GM21576 (cell line): ENCODE results near the gene SLC22A16.
"Not testable (repeated sequence)": the region's sequence is repeated elsewhere in the genome, so short reads cannot be mapped to it uniquely, and the experiment has no call there.

Source experiments
- ATAC-seq: cut with Tn5 transposase; IDR thresholded peaks from one replicate; pipeline ENCODE4 v1.9.1; 2021; ENCODE audit warnings: mild to moderate bottlenecking, moderate library complexity; ENCODE audit not compliant: unreplicated experiment

Gene SLC22A16

DNA sequence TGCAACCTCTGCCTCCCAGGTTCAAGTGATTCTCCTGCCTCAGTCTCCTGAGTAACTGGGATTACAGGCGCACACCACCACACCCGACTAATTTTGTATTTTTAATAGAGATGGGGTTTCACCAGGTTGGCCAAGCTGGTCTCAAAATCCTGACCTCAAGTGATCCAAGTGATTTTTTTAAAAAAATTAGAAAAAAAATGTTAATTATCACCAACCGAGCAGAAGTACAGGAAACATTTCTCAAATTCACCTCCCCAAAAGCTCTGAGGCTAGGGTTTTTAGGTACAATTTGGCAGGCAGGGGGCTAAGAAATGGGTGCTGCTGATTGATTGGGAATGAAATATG is 14.9 kb upstream of the SLC22A16 start:
- ATAC-seq: no peak

- ATAC-seq: no peak
Observed at GRCh38 chr6:110490110-110490509, 13.7 kb upstream of the SLC22A16 start.

DNA sequence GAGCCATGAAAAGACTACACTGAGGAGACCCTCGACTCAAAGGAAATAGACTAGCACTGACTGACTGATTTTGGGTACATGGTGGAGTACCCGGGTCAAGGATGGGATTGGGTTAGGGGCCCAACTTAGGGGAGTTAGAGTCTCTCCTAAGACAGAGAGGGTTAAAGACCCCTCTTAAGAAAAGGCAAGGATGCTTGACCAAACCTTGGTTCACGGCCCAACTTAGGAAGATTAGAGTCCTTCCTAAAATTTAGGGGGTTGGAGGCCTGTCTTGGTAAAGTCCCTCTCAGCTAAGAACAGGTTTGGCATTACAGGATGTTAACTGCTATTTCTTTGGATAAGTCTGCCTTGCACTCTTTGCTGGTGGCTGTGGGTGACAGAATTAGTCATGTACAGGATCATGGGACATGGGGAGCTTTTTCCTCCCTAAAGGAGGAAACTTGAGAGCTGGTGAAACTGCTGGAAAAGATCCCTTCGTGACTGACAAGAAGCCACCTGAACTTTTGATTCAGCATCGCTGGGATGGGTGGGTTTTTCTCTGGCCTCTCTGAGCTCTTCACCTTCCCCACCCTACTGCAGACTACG is 12.3 kb upstream of the SLC22A16 start:
- no peak for ATAC-seq

DNA sequence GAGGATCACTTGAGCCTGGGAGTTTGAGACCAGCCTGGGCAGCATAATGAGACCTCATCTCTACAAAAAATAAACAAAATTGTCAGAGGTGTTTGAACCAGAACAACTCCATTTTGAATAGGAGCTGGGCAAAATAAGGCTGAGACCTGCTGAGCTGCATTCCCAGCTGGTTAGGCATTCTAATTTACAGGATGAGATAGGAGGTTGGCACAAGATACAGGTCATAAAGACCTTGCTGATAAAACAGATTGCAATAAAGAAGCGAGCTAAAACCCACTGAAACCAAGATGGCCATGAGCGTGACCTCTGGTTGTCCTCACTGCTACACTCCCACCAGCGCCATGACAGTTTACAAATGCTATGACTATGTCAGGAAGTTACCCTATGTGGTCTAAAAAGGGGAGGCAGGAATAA is 11.6 kb upstream of the SLC22A16 start:
- not testable (repeated sequence) for ATAC-seq

- ATAC-seq: no peak
Observed at GRCh38 chr6:110486756-110487155, 10.3 kb upstream of the SLC22A16 start.

DNA sequence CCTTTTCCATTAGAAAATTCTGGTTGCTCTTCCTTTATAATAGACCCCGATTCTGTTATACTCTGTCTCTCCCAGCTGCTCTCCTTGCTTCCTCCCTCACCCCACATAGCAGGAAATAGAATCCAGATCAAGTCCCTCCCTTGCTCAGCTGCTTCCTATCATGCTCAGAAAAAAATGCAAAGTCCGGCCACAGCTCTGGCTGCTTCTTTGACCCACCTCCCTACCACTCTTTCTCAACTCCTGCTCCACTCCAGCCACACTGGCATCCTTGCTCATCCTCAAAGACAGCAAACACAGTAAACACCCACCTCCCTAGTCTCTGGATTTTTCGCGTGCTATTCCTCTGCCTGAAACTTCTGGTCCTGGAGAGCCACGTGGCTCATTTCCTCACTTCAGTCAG is 9.1 kb upstream of the SLC22A16 start:
- ATAC-seq: no peak

DNA sequence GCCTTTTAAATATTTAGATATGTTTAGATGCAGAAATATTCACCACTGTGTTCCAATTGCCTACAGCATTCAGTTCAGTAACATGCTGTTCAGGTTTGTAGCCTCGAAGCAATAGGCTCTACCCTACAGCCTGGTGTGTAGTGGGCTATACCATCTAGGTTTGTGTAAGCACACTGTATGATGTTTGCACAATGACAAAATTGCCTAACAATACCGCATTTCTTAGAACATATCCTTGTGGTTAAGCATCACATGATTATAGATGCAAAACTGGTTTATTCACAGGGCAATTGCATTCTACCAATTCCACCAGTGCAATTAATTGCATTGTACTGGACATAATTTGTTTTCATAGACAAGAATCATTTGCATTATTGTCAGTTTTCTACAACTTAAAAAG is 7.9 kb upstream of the SLC22A16 start:
- no peak for ATAC-seq

- ATAC-seq: no peak
Observed at GRCh38 chr6:110482774-110483400, 6.5 kb upstream of the SLC22A16 start.

- ATAC-seq: no peak
Observed at GRCh38 chr6:110481081-110481480, 4.7 kb upstream of the SLC22A16 start.

DNA sequence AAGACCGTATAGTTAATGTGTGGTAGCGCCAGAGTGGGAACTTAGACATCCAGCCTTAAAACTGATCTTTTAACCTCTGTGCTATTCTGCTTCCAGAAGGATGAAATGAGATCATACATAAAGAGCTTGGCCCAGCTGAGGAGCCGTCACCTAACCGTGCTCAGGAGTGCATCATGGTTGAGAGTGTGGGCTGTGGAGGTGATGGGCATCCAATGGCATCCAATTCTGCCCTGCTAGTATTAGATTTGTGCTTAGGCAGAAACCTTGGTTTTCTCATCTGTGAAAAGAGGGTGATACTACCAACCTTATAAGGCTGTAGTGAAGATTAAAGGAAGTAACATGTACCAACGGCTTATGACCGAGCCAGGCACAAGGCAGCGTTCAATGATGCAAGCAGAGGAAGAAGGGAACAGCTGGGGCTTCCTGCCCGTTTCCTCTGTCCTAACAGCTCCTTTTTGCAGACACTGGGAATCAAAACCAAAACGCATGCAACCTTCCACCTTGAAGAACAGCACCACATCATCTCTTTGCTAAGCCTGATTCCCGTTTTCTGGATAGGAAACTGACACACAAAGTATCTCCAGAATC is 1.3 kb downstream of the SLC22A16 start:
- ATAC-seq: no peak

DNA sequence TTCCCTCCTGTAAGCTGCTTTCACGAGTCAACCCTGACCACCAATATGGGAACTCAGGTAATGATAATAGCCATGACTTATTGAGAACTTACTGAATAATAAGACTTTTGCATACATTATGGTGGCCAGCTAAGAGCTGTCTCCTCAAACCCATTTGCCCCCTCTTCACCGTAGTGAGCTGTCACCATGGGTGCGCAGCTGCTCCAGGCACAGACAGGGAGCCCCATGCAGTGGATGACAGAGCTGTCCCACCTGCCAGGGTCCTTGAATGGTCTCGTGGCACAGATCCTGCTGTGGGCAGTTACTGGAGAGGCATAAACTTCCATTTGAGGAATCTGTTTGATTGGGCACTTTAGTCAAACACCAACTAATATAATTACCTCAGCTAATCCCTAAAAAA is 1.9 kb downstream of the SLC22A16 start:
- no peak for ATAC-seq

DNA sequence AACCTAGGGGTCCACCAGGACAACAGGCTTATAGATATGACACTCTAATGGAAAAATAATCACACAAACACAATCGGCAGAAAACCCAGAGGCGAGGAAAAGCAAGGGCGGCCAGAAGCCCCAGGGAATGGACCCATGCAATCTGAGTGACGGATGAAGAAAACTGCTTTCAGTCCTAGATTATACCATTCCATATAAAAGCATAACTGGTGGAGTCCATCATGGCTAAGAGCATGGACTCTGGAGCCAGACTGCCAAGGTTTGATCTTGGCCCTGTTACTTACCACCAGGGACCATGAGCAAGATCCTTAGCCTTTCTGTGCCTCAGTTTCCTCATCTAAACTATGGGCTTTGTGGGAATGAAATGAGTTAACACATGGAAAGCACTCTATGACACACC is 3.7 kb downstream of the SLC22A16 start:
- no peak for ATAC-seq

DNA sequence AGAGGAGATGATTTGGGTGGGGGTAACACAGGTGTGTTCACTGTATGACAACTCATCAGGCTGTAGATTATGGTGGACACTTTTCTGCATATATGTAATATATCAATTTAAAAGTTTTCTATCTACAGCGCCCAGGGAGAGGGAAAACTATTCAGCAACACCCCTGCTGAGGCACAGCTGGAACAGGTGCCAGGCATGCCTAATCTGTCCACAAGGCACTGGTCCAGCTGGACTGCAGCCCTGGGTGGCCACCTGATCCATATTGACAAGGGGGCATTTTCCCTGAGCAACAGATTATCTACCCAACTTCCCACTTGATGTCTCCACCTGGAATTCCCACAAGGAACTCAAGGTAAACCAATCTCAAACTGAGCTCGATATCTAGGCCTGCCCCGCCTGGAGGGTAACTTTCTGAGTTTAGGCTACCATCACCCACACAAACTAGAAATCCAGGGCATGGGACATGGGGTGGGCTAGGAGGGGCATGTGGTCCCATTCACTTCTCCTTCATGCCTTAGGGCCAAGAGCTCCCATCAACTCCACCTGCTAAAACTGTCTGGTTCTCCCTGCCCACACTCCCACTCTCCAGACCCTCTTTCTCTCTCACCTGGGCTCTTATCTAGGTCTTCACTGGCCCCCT is 4.6 kb downstream of the SLC22A16 start:
- ATAC-seq: no peak

DNA sequence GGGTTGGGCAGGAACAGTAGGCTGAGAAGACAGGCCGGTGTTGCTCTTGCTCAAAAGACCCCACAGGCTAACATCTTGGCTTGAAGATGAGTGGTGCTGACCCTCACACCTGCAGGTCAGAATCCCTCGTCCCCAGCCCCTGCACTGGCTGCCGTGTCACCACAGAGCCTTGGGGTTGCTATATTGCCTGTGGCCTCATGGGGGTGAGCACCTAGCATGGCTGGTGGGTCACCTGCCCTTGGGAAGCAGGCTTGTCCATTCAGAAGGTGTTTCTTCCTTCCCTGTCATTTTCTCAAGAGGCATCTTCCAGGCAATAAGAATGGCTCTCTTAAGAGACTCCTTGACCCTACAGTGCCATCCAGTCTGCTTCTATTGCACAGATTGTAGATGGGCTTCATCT is 7.7 kb downstream of the SLC22A16 start:
- no peak for ATAC-seq

GRCh38 chr6:110467566-110468140 is 8.8 kb downstream of the SLC22A16 start:
- no peak for ATAC-seq

- ATAC-seq: no peak
Observed at GRCh38 chr6:110462884-110463481, 13.4 kb downstream of the SLC22A16 start.

GRCh38 chr6:110461376-110461775 is 15.0 kb downstream of the SLC22A16 start:
- no peak for ATAC-seq

DNA sequence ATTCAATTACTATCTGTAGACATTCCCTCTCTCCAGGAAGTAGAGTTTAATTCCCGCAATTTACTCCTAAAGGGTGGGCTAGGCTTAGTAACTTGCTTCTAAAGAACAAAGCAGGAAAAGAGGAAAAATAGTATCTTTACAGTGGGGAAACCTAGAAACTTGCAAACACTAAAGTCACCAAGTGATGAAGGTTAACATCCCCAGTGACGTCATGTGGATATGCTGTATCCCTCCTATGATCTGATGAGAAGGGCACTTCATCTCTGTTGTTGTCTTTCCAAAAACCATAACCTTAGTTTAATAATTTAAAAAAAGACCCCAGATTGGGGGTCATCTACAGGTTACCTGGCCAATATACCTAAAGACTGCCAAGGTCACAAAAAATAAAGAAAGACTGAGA is 17.3 kb downstream of the SLC22A16 start:
- no peak for ATAC-seq

- ATAC-seq: no peak
Observed at GRCh38 chr6:110458476-110458875, 17.9 kb downstream of the SLC22A16 start.

- not testable (repeated sequence) for ATAC-seq
Observed at GRCh38 chr6:110457567-110458175, 18.7 kb downstream of the SLC22A16 start.

GRCh38 chr6:110456694-110457093 is 19.7 kb downstream of the SLC22A16 start:
- no peak for ATAC-seq
